Activated naive CD8-positive, alpha-beta T cell (primary cell): ENCODE measurements around the gene UFD1.

Experiments used
- H3K27ac Mint-ChIP-seq: one replicate; pipeline ENCODE4 v1.8.0; 2021; ENCODE audit warnings: mixed read lengths
- H3K27me3 Mint-ChIP-seq: one replicate; pipeline ENCODE4 v1.8.0; 2021; ENCODE audit warnings: mixed read lengths
- H3K36me3 Mint-ChIP-seq: one replicate; pipeline ENCODE4 v1.8.0; 2021; ENCODE audit warnings: mixed read lengths
- H3K4me1 Mint-ChIP-seq: one replicate; pipeline ENCODE4 v1.8.0; 2021; ENCODE audit warnings: low read depth, mixed read lengths
- H3K4me3 Mint-ChIP-seq: one replicate; pipeline ENCODE4 v1.8.0; 2021; ENCODE audit warnings: mild to moderate bottlenecking, mixed read lengths
- H3K9me3 Mint-ChIP-seq: one replicate; pipeline ENCODE4 v1.8.0; 2021; ENCODE audit warnings: low read depth, mixed read lengths

UFD1 gene

DNA sequence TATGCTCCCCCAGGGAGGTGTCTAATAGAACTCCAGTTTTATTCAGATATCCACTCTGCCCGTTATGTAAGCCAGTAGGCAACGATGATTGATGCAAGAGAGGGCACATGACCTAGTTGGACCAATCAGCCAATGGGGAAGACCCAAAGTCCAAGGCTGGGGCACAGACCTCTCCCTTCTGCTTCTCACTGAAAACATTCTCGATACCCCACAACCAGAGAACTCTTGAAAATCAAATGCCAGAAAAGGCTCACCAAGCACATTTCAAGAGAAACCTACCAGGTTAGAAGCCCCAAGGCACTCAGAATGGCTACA, 54.9 kb downstream of the UFD1 start:
- no peak overlapping the region for H3K4me3 Mint-ChIP-seq
- H3K9me3 Mint-ChIP-seq = no peaks in the 10 kb centered on the region
- no peaks in the 10 kb centered on the region for H3K36me3 Mint-ChIP-seq
- peaks cover 83% of the 10 kb centered on the region for H3K4me1 Mint-ChIP-seq
- no peaks in the 10 kb centered on the region for H3K27me3 Mint-ChIP-seq
- no peak overlapping the region for H3K27ac Mint-ChIP-seq

DNA sequence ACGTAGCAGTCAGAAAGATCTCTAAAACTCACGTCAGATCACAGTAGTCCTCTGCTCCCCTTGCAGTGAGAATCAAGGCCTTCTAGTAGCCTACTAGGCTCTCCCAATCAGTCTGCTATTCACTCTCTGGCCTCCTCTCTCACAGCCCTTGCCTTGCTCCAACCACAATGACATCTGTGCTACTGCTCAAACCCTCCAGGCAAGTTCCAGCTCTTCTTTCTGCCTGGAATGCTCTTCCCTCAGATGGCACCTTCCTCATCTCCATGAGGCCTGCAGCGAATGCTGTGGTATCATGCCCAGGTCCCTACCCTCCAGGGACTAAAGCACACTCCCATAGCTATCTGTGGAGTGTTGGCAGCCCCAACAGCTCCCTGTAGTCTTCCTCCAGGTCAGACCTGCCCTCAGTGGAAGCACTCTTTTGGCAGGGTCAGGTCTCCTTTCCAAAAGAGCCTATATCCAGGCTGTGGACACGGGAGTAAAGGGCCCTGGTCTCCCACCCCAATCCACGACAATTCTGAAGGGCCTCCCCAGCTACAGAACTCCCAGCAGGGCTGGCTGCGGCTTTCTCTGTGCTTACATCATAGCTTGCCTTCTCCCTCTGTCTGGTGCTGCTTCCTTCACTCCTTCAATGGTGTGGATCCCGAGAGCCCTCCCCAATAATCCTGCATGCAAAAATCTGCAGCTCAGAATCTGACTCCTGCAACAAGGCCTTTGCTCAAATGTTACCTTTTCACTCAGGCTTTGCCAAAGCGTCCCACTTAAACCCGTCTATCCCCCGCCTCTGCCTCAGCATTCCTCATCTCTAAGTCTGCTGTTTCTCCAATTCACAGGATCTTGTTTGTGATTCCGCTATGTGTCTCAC, 56.3 kb downstream of the UFD1 start:
- Mint-ChIP-seq H3K27ac (peak overlapping the region; percentile 52), H3K4me3 (no peak overlapping the region), H3K27me3 (no peaks in the 10 kb centered on the region), H3K4me1 (peaks cover 82% of the 10 kb centered on the region), H3K36me3 (peaks cover 2% of the 10 kb centered on the region), H3K9me3 (no peaks in the 10 kb centered on the region)

- Mint-ChIP-seq H3K4me3 (peak overlapping the region; percentile 30), H3K36me3 (peaks cover 2% of the 10 kb centered on the region), H3K4me1 (peaks cover 69% of the 10 kb centered on the region)
These were observed 58.7 kb downstream of the UFD1 start for GRCh38 chr22:19420321-19420720.

GRCh38 chr22:19419464-19420178, 59.4 kb downstream of the UFD1 start:
- peaks cover 66% of the 10 kb centered on the region for H3K4me1 Mint-ChIP-seq
- peak overlapping the region; percentile 42 for H3K4me3 Mint-ChIP-seq
- no peaks in the 10 kb centered on the region for H3K27me3 Mint-ChIP-seq
- no peaks in the 10 kb centered on the region for H3K9me3 Mint-ChIP-seq
- H3K27ac Mint-ChIP-seq = peak overlapping the region; percentile 56
- H3K36me3 Mint-ChIP-seq = peaks cover 2% of the 10 kb centered on the region

More at GRCh38 chr22:19420321-19420720, 58.7 kb downstream of the UFD1 start:
- H3K9me3 Mint-ChIP-seq = no peaks in the 10 kb centered on the region
- peak overlapping the region; percentile 56 for H3K27ac Mint-ChIP-seq
- no peaks in the 10 kb centered on the region for H3K27me3 Mint-ChIP-seq

GRCh38 chr22:19419086-19419463, 59.9 kb downstream of the UFD1 start:
- peak overlapping the region; percentile 42 for H3K4me3 Mint-ChIP-seq
- peaks cover 2% of the 10 kb centered on the region for H3K36me3 Mint-ChIP-seq
- H3K4me1 Mint-ChIP-seq = peaks cover 62% of the 10 kb centered on the region
- no peaks in the 10 kb centered on the region for H3K27me3 Mint-ChIP-seq
- peak overlapping the region; percentile 56 for H3K27ac Mint-ChIP-seq
- no peaks in the 10 kb centered on the region for H3K9me3 Mint-ChIP-seq

- Mint-ChIP-seq H3K9me3 (no peaks in the 10 kb centered on the region), H3K4me1 (peaks cover 19% of the 10 kb centered on the region), H3K27ac (no peak overlapping the region), H3K27me3 (no peaks in the 10 kb centered on the region), H3K36me3 (peaks cover 2% of the 10 kb centered on the region), H3K4me3 (no peak overlapping the region)
These were observed 66.1 kb downstream of the UFD1 start for GRCh38 chr22:19412923-19413322.

GRCh38 chr22:19412478-19412877, 66.5 kb downstream of the UFD1 start:
- Mint-ChIP-seq H3K9me3 (no peaks in the 10 kb centered on the region), H3K4me3 (no peak overlapping the region), H3K27me3 (no peaks in the 10 kb centered on the region), H3K36me3 (no peaks in the 10 kb centered on the region), H3K27ac (no peak overlapping the region), H3K4me1 (peaks cover 18% of the 10 kb centered on the region)

DNA sequence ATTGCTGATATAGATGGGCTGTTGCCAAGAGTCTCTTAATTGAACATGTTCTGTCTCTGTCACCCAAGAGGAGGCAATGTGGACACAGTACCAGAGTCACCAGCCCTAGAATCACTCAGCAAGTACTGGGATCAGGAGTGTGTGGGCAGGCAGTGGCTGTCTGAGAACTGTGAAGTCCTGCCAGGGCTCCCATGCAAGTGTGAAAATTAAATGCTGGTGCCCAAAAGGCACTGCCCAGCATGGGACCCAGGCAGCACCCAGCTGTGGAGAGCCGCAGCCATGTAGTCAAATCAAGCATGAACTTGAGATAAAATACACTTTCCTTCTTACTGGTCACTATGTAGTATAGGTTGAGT, 67.3 kb downstream of the UFD1 start:
- Mint-ChIP-seq H3K9me3 (no peaks in the 10 kb centered on the region), H3K4me1 (peaks cover 18% of the 10 kb centered on the region), H3K36me3 (no peaks in the 10 kb centered on the region), H3K4me3 (no peak overlapping the region), H3K27ac (no peak overlapping the region), H3K27me3 (no peaks in the 10 kb centered on the region)

DNA sequence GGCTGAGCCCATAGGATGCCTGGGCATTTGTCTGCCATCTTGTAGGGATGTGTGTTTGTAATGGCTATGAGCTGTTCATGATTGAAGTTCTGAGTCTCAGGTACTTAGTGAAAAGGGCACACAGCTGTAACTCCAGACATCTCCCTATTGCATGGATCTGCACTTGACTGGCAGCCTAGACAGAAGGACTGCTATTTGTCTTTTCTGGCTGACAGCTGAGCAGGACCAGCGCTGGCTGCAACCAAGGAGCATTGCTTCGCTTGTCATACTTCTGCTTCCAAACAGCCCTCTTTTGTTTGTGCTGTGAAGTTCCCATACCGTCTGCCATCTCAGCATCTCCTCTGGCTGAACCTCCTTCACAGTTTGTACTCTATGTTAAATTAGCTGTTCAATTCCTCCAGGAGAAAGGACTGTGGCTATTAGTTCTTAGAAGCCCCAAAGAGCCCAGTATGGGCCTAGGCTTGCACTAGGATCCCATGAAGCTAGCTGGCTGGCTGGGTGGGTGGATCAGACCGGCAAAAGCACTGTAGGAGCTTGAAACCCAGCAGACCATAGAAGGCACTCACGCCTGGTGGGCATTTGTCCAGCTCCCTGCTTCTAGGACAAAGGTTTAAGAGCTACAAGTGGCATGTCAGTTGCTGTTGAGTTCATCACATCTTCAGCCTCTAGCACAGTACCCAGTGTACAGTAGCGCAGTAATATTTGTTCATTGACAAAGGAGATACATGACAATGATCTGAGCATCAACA, 67.9 kb downstream of the UFD1 start:
- H3K4me3 Mint-ChIP-seq = no peak overlapping the region
- H3K27me3 Mint-ChIP-seq = no peaks in the 10 kb centered on the region
- no peak overlapping the region for H3K27ac Mint-ChIP-seq
- peaks cover 18% of the 10 kb centered on the region for H3K4me1 Mint-ChIP-seq
- no peaks in the 10 kb centered on the region for H3K9me3 Mint-ChIP-seq
- H3K36me3 Mint-ChIP-seq = peaks cover 2% of the 10 kb centered on the region

DNA sequence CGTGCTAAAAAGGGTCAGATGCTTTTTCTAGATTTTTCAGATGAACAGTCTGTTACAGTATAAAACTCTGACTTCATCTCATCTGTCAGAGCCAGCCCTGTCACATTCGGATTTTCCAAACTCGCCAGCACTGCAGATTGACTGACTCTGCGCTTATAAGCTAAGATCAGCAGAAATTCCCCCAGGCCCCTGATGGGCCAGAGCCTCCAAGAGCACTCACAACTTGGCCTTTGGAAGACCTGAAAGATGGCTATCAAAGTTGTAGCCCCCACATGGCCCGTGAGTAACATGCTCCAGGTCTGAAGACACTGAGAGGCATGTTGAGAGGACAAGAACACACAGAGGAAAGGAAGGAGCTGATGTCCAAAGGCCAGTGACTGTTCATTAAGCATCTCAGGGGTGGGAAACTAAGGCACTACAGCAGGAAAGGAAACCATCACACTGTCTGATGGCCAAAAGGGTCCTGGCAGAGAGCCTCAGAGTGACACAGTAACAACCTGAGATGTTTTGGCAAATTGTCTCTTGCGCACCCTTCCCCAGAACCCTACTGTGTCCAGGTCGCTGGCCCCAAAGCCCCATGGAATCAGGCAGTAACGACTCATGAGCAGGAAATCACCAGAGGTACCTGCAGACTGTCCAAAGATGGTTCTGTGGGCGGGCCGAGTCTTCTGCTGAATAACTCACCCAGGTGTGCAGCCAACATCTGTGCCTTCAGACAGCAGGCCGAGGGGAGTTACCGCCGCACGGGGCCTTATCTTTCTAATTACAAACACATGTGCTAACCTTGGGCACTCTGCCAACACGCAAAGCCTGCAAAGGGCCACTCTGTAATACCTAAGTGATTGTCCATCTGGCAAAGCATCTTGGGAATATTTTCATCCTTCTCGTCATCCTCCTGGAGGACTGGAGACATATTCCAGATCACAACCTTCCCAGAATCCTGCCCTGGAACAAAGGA, 71.1 kb downstream of the UFD1 start:
- H3K4me1 Mint-ChIP-seq = peaks cover 5% of the 10 kb centered on the region
- H3K4me3 Mint-ChIP-seq = no peak overlapping the region
- H3K9me3 Mint-ChIP-seq = no peaks in the 10 kb centered on the region
- peaks cover 12% of the 10 kb centered on the region for H3K36me3 Mint-ChIP-seq
- no peak overlapping the region for H3K27ac Mint-ChIP-seq
- H3K27me3 Mint-ChIP-seq = no peaks in the 10 kb centered on the region

GRCh38 chr22:19406846-19407245, 72.1 kb downstream of the UFD1 start:
- Mint-ChIP-seq H3K27me3 (no peaks in the 10 kb centered on the region), H3K9me3 (no peaks in the 10 kb centered on the region), H3K4me1 (no peaks in the 10 kb centered on the region), H3K36me3 (peaks cover 14% of the 10 kb centered on the region), H3K27ac (no peak overlapping the region), H3K4me3 (no peak overlapping the region)

DNA sequence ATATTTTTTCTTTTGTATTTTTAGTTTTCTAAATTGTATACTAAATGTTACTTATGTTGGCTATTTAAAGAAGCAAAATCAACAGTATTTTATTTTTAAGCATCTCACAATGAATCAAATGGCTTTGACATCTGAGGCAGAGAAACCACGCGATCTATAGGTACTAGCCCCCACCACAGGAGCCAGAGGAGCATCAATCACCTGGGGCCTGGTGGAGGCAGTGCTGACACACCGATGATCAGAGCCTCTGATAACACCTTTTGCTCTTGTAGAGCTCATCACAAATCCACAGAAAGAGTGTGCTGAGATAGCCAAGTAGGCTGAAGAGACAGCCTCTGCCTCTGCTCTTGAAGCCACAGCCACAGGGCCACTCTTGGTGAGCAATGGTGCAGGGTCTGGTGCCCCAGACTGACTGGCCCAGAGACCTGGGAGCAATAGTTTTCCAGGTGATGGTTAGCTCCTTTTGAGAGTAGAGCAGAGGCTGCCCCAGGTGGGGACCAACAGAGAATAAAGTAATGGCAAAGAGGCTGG, 72.6 kb downstream of the UFD1 start:
- Mint-ChIP-seq H3K4me3 (no peak overlapping the region), H3K27me3 (no peaks in the 10 kb centered on the region), H3K27ac (no peak overlapping the region), H3K36me3 (peaks cover 15% of the 10 kb centered on the region), H3K9me3 (no peaks in the 10 kb centered on the region), H3K4me1 (no peaks in the 10 kb centered on the region)

DNA sequence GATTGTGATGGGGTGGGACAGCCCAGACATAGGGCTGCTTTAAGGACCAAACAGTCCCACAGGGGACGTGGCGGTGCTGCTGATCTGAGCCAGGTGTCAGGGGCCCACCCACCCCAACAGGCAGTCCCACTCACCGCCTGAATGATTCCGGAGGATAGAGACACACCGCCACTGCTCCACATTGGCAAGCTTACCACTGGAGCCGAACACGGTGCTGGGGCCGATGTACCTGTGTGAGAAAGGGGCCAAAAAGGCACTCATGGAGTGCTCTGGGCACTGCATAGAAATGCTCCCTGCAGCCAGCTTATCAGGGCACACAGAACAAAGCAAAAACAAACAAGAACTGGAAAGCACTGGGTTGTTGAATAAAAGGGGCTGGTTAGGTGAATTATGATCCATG, 73.3 kb downstream of the UFD1 start:
- Mint-ChIP-seq H3K9me3 (no peaks in the 10 kb centered on the region), H3K27ac (no peak overlapping the region), H3K4me3 (no peak overlapping the region), H3K27me3 (no peaks in the 10 kb centered on the region), H3K36me3 (peaks cover 22% of the 10 kb centered on the region), H3K4me1 (no peaks in the 10 kb centered on the region)

GRCh38 chr22:19405133-19405532, 73.9 kb downstream of the UFD1 start:
- no peaks in the 10 kb centered on the region for H3K27me3 Mint-ChIP-seq
- peaks cover 23% of the 10 kb centered on the region for H3K36me3 Mint-ChIP-seq
- H3K9me3 Mint-ChIP-seq = no peaks in the 10 kb centered on the region
- H3K27ac Mint-ChIP-seq = no peak overlapping the region
- H3K4me1 Mint-ChIP-seq = no peaks in the 10 kb centered on the region
- no peak overlapping the region for H3K4me3 Mint-ChIP-seq
